SK-N-MC (cell line): Measurements from ENCODE around the gene PDZD8.

ENCODE experiments used
- DNase-seq: peaks from one replicate; pipeline ENCODE4 v3.0.0-alpha.2; 2011; ENCODE audit warnings: low read depth, low spot score
- H3K27ac ChIP-seq: fragments of 200-600 bp; sonication (generic); 2 replicates; pipeline ENCODE4 v1.5.1; 2016; ENCODE audit warnings: mixed run types
- H3K36me3 ChIP-seq: fragments of 200-600 bp; sonication (generic); 2 replicates; pipeline ENCODE4 v1.6.1; 2017; ENCODE audit warnings: antibody characterized with exemption, low read length, mixed read lengths; ENCODE audit not compliant: insufficient read depth
- H3K4me3 ChIP-seq: fragments of 200-600 bp; sonication (generic); 2 replicates; pipeline ENCODE4 v1.5.1; 2016
- H3K9ac ChIP-seq: fragments of 200-600 bp; sonication (generic); 2 replicates; pipeline ENCODE4 v1.8.0; 2017; ENCODE audit warnings: mixed run types, mixed read lengths; ENCODE audit not compliant: insufficient read length
- H3K9me3 ChIP-seq: fragments of 200-600 bp; sonication (generic); 2 replicates; pipeline ENCODE4 v1.6.1; 2017; ENCODE audit warnings: low read depth, mild to moderate bottlenecking, antibody characterized with exemption, low read length, moderate library complexity, mixed read lengths
- EZH2 ChIP-seq: fragments of 200-600 bp; sonication (generic); IDR thresholded peaks from one replicate; pipeline ENCODE4 v1.6.1; 2017; ENCODE audit warnings: antibody characterized with exemption
- FOXP2 ChIP-seq: optimal IDR thresholded peaks from 2 replicates; pipeline ENCODE3; 2011; ENCODE audit warnings: mild to moderate bottlenecking, moderate library complexity; ENCODE audit not compliant: insufficient read depth; ENCODE audit errors: extremely low read length, control extremely low read depth
- POLR2AphosphoS5 ChIP-seq: IDR thresholded peaks from 2 replicates; pipeline ENCODE4 v1.6.1; 2012; ENCODE audit warnings: mild to moderate bottlenecking, low read depth, low read length, borderline replicate concordance

PDZD8 gene

GRCh38 chr10:117373823-117374505 lies 1.3 kb downstream of the PDZD8 start:
- Histone ChIP-seq H3K9me3 (no peaks in the 10 kb centered on the region), H3K4me3 (peak overlapping the region; percentile 82), H3K27ac (no peak overlapping the region), H3K36me3 (no peaks in the 10 kb centered on the region), H3K9ac (peak overlapping the region; percentile 70)
- no peak for DNase-seq
- TF ChIP-seq POLR2AphosphoS5 (no peak), EZH2 (no peak), FOXP2 (no peak)

GRCh38 chr10:117370205-117370604 lies 5.0 kb downstream of the PDZD8 start:
- Histone ChIP-seq H3K4me3 (no peak overlapping the region), H3K27ac (no peak overlapping the region), H3K9ac (no peak overlapping the region), H3K36me3 (no peaks in the 10 kb centered on the region), H3K9me3 (no peaks in the 10 kb centered on the region)
- no peak for TF ChIP-seq POLR2AphosphoS5
- no peak for TF ChIP-seq FOXP2
- no peak for TF ChIP-seq EZH2
- DNase-seq = no peak

GRCh38 chr10:117367718-117368117 lies 7.5 kb downstream of the PDZD8 start:
- no peak for TF ChIP-seq EZH2
- TF ChIP-seq POLR2AphosphoS5 = no peak
- Histone ChIP-seq H3K9me3 (no peaks in the 10 kb centered on the region), H3K36me3 (no peaks in the 10 kb centered on the region), H3K9ac (no peak overlapping the region), H3K4me3 (no peak overlapping the region), H3K27ac (no peak overlapping the region)
- no peak for DNase-seq

- no peak for DNase-seq
- Histone ChIP-seq H3K9ac (no peak overlapping the region), H3K36me3 (no peaks in the 10 kb centered on the region), H3K27ac (no peak overlapping the region), H3K9me3 (no peaks in the 10 kb centered on the region), H3K4me3 (no peak overlapping the region)
- no peak for TF ChIP-seq EZH2
- TF ChIP-seq POLR2AphosphoS5 = no peak
- no peak for TF ChIP-seq FOXP2
These were observed 8.5 kb downstream of the PDZD8 start for GRCh38 chr10:117366741-117367140.

- TF ChIP-seq FOXP2 = no peak
- no peak for TF ChIP-seq POLR2AphosphoS5
- TF ChIP-seq EZH2 = no peak
- Histone ChIP-seq H3K4me3 (no peak overlapping the region), H3K36me3 (no peaks in the 10 kb centered on the region), H3K27ac (no peak overlapping the region), H3K9me3 (no peaks in the 10 kb centered on the region), H3K9ac (no peak overlapping the region)
- no peak for DNase-seq
These were observed 9.6 kb downstream of the PDZD8 start for GRCh38 chr10:117365612-117366011.

GRCh38 chr10:117364110-117364960 lies 10.9 kb downstream of the PDZD8 start:
- DNase-seq = no peak
- TF ChIP-seq POLR2AphosphoS5 = no peak
- no peak for TF ChIP-seq FOXP2
- TF ChIP-seq EZH2 = no peak
- no peaks in the 10 kb centered on the region for H3K9me3 ChIP-seq
- no peak overlapping the region for H3K4me3 ChIP-seq
- no peak overlapping the region for H3K27ac ChIP-seq
- no peak overlapping the region for H3K9ac ChIP-seq
- no peaks in the 10 kb centered on the region for H3K36me3 ChIP-seq

GRCh38 chr10:117363028-117363427 lies 12.2 kb downstream of the PDZD8 start:
- no peak overlapping the region for H3K4me3 ChIP-seq
- H3K9me3 ChIP-seq = no peaks in the 10 kb centered on the region
- no peak overlapping the region for H3K27ac ChIP-seq
- no peak for DNase-seq
- TF ChIP-seq FOXP2 (no peak), POLR2AphosphoS5 (no peak)
- no peaks in the 10 kb centered on the region for H3K36me3 ChIP-seq
- H3K9ac ChIP-seq = no peak overlapping the region

GRCh38 chr10:117362313-117362712 lies 12.9 kb downstream of the PDZD8 start:
- no peaks in the 10 kb centered on the region for H3K36me3 ChIP-seq
- H3K27ac ChIP-seq = peak overlapping the region; percentile 54; the same call in 1 of the 2 replicates
- H3K9me3 ChIP-seq = no peaks in the 10 kb centered on the region
- no peak for TF ChIP-seq POLR2AphosphoS5
- no peak for TF ChIP-seq EZH2
- no peak for TF ChIP-seq FOXP2
- H3K4me3 ChIP-seq = no peak overlapping the region
- no peak overlapping the region for H3K9ac ChIP-seq
- DNase-seq = no peak
